Upper lobe of left lung (tissue), 6 donors: ENCODE data around the gene SYT7. TPM values are rescaled to one million over a fixed set of nuclear protein-coding genes. Genes with fewer than 3 reads are reported as not detected.

Experiments used
- ATAC-seq, 2 donors: fragments of 200-7000 bp; cut with Tn5 transposase; one replicate each; pipeline ENCODE4 v1.9.1; 2022; ENCODE audit warnings: mild to moderate bottlenecking in 2 of 2, moderate library complexity in 2 of 2; ENCODE audit not compliant: low FRiP score in 2 of 2
- DNase-seq, 2 donors: peaks; one replicate each; pipeline ENCODE4 v3.0.0-alpha.2; 2019 to 2020
- H3K27ac ChIP-seq, 4 donors: fragments of 200-600 bp; sonication (generic); one replicate each; pipeline ENCODE4 v1.5.1; 2016 to 2019
- H3K27me3 ChIP-seq, 4 donors: fragments of 200-600 bp; sonication (generic); one replicate each; pipeline ENCODE4 v1.5.1; 2017 to 2019
- H3K36me3 ChIP-seq, 4 donors: fragments of 200-600 bp; sonication (generic); one replicate each; pipeline ENCODE4 v1.5.1; 2016 to 2019
- H3K4me1 ChIP-seq, 4 donors: fragments of 200-600 bp; sonication (generic); one replicate each; pipeline ENCODE4 v1.5.1; 2018 to 2019
- H3K4me3 ChIP-seq, 4 donors: fragments of 200-600 bp; sonication (generic); one replicate each; pipeline ENCODE4 v1.5.1; 2017 to 2019; ENCODE audit warnings: mild to moderate bottlenecking in 2 of 4, moderate library complexity in 1 of 4
- H3K9me3 ChIP-seq, 4 donors: fragments of 200-600 bp; sonication (generic); one replicate each; pipeline ENCODE4 v1.5.1; 2018 to 2019
- EP300 ChIP-seq, 4 donors: sonication (generic); formaldehyde crosslinking; IDR thresholded peaks; one replicate each; pipeline ENCODE4 v1.5.1; 2017; ENCODE audit warnings: antibody characterized with exemption in 4 of 4, control low read depth in 2 of 4
- POLR2A ChIP-seq, 4 donors: fragments of 450-650 bp; IDR thresholded peaks; one replicate each; pipeline ENCODE4 v1.5.1; 2016 to 2017; ENCODE audit warnings: antibody characterized with exemption in 4 of 4, mild to moderate bottlenecking in 2 of 4
- POLR2AphosphoS5 ChIP-seq, 2 donors: sonication (generic); formaldehyde crosslinking; IDR thresholded peaks; one replicate each; pipeline ENCODE4 v1.5.1; 2017; ENCODE audit warnings: antibody characterized with exemption in 2 of 2
- WGBS, 2 donors: methylation state at CpG; one replicate each; pipeline ENCODE4 v1.1.5; 2017 to 2018; 5-methylcytosine and 5-hydroxymethylcytosine counted together
- total RNA-seq, 6 donors: library from RNA; depleted of rRNA in 4 of 6; stranded (reverse); fragments of >200 nt in 4 of 6; gene quantifications; one replicate each; pipeline versions ENCODE4 v1.1.0 to v1.2.1, GENCODE V29; 2016 to 2021
- TF ChIP-seq, protein P1 (sequence below), 6 experiments: fragments of 450-650 bp in 4 of 6; fragments of 200-600 bp in 2 of 6; sonication (generic) in 2 of 6; IDR thresholded peaks; one replicate each; pipeline ENCODE4 v1.5.1; 2016 to 2019; ENCODE audit warnings: antibody characterized with exemption in 6 of 6
- donor health status: DM: no; HTN: no; CAD: no; lungs with moderate emphysema.
- donor health status: DM: no; HTN: yes; CAD: no; lungs with severe emphysema.

The SYT7 gene
- total RNA-seq, 6 donors from 2014 or later, result 2.1 to 7.3 (median 4.9) TPM

DNA sequence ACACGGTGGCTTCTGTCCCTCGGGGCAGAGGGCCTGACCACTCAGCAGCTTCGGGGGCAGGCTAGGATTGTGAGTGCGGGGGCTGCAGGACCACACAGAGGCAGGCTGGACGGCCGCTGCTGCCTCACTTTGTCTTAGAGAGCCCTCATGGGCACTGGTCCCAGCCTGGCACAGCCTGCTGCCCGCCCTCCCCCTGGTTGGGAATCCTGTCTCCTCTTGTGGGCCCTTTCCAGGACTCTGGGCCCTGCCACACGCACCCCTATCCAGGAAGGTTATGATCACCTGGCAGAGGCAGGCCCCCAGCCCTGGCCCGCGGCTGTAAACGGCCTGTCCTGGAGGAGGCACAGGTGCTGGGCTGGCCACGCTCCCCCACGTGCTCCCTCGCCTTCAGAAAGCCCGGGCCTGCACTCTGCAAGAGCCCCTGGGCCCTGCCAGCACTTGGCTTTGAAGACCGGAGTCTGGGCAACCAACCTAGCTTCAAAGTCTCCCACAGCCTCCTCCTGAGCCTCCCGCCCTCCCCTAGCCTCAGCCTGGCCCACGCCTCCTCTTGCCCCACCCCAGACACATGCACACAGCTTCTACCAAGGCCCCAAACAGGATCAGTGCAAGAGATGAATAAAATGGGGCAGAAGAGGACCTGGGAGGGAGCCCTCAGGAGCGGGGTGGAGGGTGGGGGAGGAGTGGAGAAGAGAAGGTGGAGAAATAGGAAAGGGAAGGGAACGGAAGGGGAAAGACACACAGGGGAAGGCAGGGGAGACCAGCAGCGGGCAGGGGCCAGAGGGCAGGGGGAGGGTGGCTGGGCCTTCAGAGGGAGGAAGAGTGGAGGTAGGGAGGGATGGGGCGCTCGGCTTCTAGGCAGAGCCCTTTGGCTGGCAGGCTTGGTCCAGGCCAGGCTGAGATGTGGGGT is 31.0 kb downstream of the SYT7 start:
- Histone ChIP-seq H3K36me3 (no peaks in the 10 kb centered on the region), H3K4me1 (no peaks in the 10 kb centered on the region), H3K27me3 (peaks cover 0 to 7% (median under 1%) of the 10 kb centered on the region in 4 donors), H3K27ac (no peak overlapping the region), H3K4me3 (no peak overlapping the region), H3K9me3 (no peaks in the 10 kb centered on the region)
- TF ChIP-seq, protein P1, sequence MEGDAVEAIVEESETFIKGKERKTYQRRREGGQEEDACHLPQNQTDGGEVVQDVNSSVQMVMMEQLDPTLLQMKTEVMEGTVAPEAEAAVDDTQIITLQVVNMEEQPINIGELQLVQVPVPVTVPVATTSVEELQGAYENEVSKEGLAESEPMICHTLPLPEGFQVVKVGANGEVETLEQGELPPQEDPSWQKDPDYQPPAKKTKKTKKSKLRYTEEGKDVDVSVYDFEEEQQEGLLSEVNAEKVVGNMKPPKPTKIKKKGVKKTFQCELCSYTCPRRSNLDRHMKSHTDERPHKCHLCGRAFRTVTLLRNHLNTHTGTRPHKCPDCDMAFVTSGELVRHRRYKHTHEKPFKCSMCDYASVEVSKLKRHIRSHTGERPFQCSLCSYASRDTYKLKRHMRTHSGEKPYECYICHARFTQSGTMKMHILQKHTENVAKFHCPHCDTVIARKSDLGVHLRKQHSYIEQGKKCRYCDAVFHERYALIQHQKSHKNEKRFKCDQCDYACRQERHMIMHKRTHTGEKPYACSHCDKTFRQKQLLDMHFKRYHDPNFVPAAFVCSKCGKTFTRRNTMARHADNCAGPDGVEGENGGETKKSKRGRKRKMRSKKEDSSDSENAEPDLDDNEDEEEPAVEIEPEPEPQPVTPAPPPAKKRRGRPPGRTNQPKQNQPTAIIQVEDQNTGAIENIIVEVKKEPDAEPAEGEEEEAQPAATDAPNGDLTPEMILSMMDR (IDR thresholded peaks at IDR 0.05), result no peak
- no peak for TF ChIP-seq EP300 (IDR thresholded peaks at IDR 0.05)
- TF ChIP-seq POLR2AphosphoS5 (IDR thresholded peaks at IDR 0.05), result no peak
- TF ChIP-seq POLR2A (IDR thresholded peaks at IDR 0.05), result no peak
- ATAC-seq (no peak), DNase-seq (no peak)
- 83 to 84% methylated on average over 14 to 22 of the region's 23 CpGs for WGBS, 2 donors

DNA sequence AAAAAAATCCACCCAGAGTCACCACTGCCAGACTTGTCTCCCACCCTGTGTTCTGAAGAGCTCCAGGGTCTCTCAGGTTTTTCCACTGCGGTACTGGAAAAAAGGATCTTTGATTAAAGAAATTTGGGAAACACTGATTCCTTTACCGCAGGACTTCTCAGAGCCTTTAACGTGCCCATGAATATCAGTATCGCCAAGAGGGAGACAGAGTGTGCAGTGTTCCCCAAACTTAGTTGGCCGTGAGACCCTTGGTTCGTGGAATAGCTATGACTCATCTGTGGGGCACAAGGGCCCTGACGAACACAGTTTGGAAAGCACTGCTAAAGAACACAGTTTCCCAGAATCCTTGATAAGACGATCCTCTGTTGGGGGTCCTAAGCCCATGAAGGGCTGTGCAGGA is 31.7 kb downstream of the SYT7 start:
- peaks cover 0 to 3% (median 0%) of the 10 kb centered on the region in 4 donors for H3K27me3 ChIP-seq
- no peak overlapping the region for H3K4me3 ChIP-seq
- no peaks in the 10 kb centered on the region for H3K9me3 ChIP-seq
- no peak for DNase-seq
- TF ChIP-seq EP300 (IDR thresholded peaks at IDR 0.05) (no peak), POLR2AphosphoS5 (IDR thresholded peaks at IDR 0.05) (no peak)
- no peak for ATAC-seq
- H3K36me3 ChIP-seq, result no peaks in the 10 kb centered on the region
- H3K4me1 ChIP-seq, result no peaks in the 10 kb centered on the region
- H3K27ac ChIP-seq, result no peak overlapping the region
- WGBS, 2 donors, result 84 to 91% methylated on average over 8 of the region's 8 CpGs

GRCh38 chr11:61547246-61547645 is 33.6 kb downstream of the SYT7 start:
- no peak for ATAC-seq
- peak in 1 of 2 donors; percentile 74 for DNase-seq
- Histone ChIP-seq H3K27me3 (no peaks in the 10 kb centered on the region), H3K9me3 (no peaks in the 10 kb centered on the region), H3K36me3 (no peaks in the 10 kb centered on the region), H3K4me1 (no peaks in the 10 kb centered on the region), H3K4me3 (no peak overlapping the region), H3K27ac (no peak overlapping the region)
- TF ChIP-seq POLR2AphosphoS5 (IDR thresholded peaks at IDR 0.05) (no peak), POLR2A (IDR thresholded peaks at IDR 0.05) (no peak), EP300 (IDR thresholded peaks at IDR 0.05) (no peak)
- TF ChIP-seq, protein P1 (IDR thresholded peaks at IDR 0.05), result no peak
- 81 to 84% methylated on average over 19 of the region's 19 CpGs for WGBS, 2 donors

DNA sequence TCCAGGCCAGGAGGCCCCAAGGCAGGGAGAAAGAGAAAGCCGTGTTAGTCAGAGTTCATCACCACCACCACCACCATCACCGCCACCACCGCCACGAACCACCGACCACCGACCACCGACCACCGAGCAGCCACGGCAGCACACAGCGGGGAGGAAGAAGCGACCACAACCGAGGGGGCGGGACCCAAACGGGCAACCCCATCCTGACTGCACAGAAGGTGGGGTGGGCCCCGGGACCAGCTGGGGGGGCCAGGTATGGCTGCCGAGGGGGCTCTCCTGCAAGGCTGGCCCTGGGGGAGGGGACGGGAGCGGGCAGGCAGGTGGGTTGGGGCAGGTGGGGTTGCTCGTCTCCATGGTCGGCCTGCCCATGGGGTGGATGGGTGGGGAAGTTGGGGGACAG is 34.2 kb downstream of the SYT7 start:
- Histone ChIP-seq H3K4me1 (no peaks in the 10 kb centered on the region), H3K4me3 (no peak overlapping the region), H3K9me3 (no peaks in the 10 kb centered on the region), H3K27me3 (no peaks in the 10 kb centered on the region), H3K36me3 (no peaks in the 10 kb centered on the region), H3K27ac (no peak overlapping the region)
- TF ChIP-seq POLR2A (IDR thresholded peaks at IDR 0.05) (no peak), POLR2AphosphoS5 (IDR thresholded peaks at IDR 0.05) (no peak), EP300 (IDR thresholded peaks at IDR 0.05) (no peak)
- TF ChIP-seq, protein P1 (IDR thresholded peaks at IDR 0.05), result no peak
- WGBS, 2 donors, result 64 to 69% methylated on average over 14 to 20 of the region's 20 CpGs
- ATAC-seq (no peak), DNase-seq (peak in 1 of 2 donors; percentile 73)

DNA sequence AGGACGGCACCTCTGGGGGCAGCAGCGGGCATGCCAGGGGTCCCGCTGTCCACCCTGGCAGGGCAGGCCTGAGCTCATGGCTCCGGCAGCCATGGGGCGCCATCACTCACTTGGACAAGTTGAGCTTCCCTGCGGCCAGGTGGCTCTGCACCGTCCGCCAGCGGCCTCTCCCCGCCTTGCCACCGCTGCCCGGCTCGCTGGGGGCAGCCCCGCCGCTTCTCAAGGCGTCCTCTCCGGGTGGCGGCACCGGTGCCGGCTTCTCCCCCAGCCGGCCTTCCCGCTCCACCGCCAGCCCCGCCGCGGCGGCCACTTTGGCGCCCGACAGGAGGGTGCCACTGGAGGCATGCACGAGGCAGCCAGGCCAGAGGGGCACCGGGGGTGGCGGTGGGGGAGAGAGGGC is 35.0 kb downstream of the SYT7 start:
- peak in 1 of 2 donors; percentile 70 for DNase-seq
- TF ChIP-seq, protein P1 (IDR thresholded peaks at IDR 0.05), result no peak
- TF ChIP-seq POLR2AphosphoS5 (IDR thresholded peaks at IDR 0.05), result no peak
- no peak for TF ChIP-seq POLR2A (IDR thresholded peaks at IDR 0.05)
- TF ChIP-seq EP300 (IDR thresholded peaks at IDR 0.05), result no peak
- H3K9me3 ChIP-seq, result no peaks in the 10 kb centered on the region
- H3K4me1 ChIP-seq, result no peaks in the 10 kb centered on the region
- no peak for ATAC-seq
- H3K4me3 ChIP-seq, result no peak overlapping the region
- H3K27ac ChIP-seq, result no peak overlapping the region
- WGBS, 2 donors, result 89 to 99% methylated on average over 10 to 31 of the region's 32 CpGs
- H3K27me3 ChIP-seq, result no peaks in the 10 kb centered on the region
- H3K36me3 ChIP-seq, result no peaks in the 10 kb centered on the region
